Measurements from ENCODE around the gene ITGA4. TPM values are rescaled to one million over a fixed set of nuclear protein-coding genes. Genes with fewer than 3 reads are reported as not detected.

The ITGA4 gene
- total and polyA plus RNA-seq, 9 of the 15 experiments (the other 6 are each of a cell fraction or from before 2014, with no cell fraction given), result 0.06 to 0.81 (median 0.27) TPM

DNA sequence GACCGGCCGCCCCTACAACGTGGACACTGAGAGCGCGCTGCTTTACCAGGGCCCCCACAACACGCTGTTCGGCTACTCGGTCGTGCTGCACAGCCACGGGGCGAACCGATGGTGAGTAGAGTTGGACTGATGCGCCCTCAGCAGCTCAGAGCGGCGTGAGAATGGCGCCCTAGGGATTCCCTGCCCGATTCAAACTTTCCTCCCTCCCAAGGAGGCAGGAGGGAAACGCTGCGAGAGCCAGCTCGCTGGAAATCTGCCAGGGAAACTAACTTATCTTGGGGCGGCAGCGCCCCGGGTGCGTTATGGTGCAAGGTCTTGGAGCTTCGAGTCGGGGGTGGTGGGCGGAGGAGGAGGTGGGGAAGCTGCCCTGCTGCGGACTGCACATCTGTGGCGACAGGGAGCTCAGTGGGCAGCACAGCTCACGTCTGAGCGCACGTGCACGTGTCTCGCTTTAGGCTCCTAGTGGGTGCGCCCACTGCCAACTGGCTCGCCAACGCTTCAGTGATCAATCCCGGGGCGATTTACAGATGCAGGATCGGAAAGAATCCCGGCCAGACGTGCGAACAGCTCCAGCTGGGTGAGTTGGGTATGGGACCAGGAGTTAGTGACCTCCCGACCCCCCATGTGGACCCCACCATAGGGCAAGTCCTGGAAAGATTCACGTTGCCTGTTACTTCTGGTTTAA, 697 bp downstream of the ITGA4 start:
- ChIA-PET POLR2A (no interaction called here), CTCF (ENCODE audit: low intra/inter-chr PET ratio) (no interaction called here)
- WGBS (ENCODE audit: insufficient coverage, low coverage, missing lambda C conversion rate), result 7% methylated on average over 45 of the region's 45 CpGs
- no peak overlapping the region for H3K9ac ChIP-seq (ENCODE audit: insufficient read depth in 1 of 2, low read depth in 2 of 2, low read length in 2 of 2)
- H3K9me1 ChIP-seq (ENCODE audit: control insufficient read depth, insufficient read depth, low read length), result no peaks in the 10 kb centered on the region
- no peak overlapping the region for H3K4me3 ChIP-seq
- H3K9me3 ChIP-seq (replicated peaks; ENCODE audit: control insufficient read depth, insufficient read depth, low read depth, low read length), result no peaks in the 10 kb centered on the region
- peaks cover 0 to 4% of the 10 kb centered on the region in 2 experiments; a peak in 1 of 5 replicates for H3K4me1 ChIP-seq (replicated peaks in 1 of 2; ENCODE audit: control insufficient read depth in 2 of 2, insufficient read depth in 2 of 2, low read length in 2 of 2)
- no TSS peak for BruUV-seq (replicated peaks)
- H3K4me2 ChIP-seq (ENCODE audit: insufficient read depth, low read length), result no peak overlapping the region
- H3K79me2 ChIP-seq (ENCODE audit: control insufficient read depth, insufficient read depth, low read length), result no peaks in the 10 kb centered on the region
- H3K27me3 ChIP-seq (ENCODE audit: control insufficient read depth in 2 of 2, insufficient read depth in 2 of 2, low read length in 2 of 2), result no peaks in the 10 kb centered on the region
- H4K20me1 ChIP-seq (replicated peaks; ENCODE audit: control insufficient read depth, insufficient read depth, low read length), result no peaks in the 10 kb centered on the region
- H3K36me3 ChIP-seq (ENCODE audit: control insufficient read depth, insufficient read depth, low read length), result no peaks in the 10 kb centered on the region
- H2AFZ ChIP-seq (ENCODE audit: low read depth, low read length), result no peak overlapping the region
- intact Hi-C loops (cut with micrococcal nuclease), result no loop called here
- FAIRE-seq, result no peak
- TF ChIP-seq ZNF253 (CRISPR knock-in tag; conservative IDR thresholded peaks at IDR 0.05) (no peak), NCOA6 (IDR thresholded peaks at IDR 0.05) (no peak), XRCC3 (IDR thresholded peaks at IDR 0.05) (no peak), BRD9 (IDR thresholded peaks at IDR 0.05; ENCODE audit: low read depth, partially characterized antibody) (no peak), CBX3 (IDR thresholded peaks at IDR 0.05; ENCODE audit: borderline replicate concordance in 1 of 2, low read length in 2 of 2) (no peak), STAG1 (CRISPR knock-in tag; IDR thresholded peaks at IDR 0.05; ENCODE audit: borderline replicate concordance) (no peak), PHF8 (IDR thresholded peaks at IDR 0.05; ENCODE audit: borderline replicate concordance, low read length) (no peak)
- TF ChIP-seq, protein P1, sequence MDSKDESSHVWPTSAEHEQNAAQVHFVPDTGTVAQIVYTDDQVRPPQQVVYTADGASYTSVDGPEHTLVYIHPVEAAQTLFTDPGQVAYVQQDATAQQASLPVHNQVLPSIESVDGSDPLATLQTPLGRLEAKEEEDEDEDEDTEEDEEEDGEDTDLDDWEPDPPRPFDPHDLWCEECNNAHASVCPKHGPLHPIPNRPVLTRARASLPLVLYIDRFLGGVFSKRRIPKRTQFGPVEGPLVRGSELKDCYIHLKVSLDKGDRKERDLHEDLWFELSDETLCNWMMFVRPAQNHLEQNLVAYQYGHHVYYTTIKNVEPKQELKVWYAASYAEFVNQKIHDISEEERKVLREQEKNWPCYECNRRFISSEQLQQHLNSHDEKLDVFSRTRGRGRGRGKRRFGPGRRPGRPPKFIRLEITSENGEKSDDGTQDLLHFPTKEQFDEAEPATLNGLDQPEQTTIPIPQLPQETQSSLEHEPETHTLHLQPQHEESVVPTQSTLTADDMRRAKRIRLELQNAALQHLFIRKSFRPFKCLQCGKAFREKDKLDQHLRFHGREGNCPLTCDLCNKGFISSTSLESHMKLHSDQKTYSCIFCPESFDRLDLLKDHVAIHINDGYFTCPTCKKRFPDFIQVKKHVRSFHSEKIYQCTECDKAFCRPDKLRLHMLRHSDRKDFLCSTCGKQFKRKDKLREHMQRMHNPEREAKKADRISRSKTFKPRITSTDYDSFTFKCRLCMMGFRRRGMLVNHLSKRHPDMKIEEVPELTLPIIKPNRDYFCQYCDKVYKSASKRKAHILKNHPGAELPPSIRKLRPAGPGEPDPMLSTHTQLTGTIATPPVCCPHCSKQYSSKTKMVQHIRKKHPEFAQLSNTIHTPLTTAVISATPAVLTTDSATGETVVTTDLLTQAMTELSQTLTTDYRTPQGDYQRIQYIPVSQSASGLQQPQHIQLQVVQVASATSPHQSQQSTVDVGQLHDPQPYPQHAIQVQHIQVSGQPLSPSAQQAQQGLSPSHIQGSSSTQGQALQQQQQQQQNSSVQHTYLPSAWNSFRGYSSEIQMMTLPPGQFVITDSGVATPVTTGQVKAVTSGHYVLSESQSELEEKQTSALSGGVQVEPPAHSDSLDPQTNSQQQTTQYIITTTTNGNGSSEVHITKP (IDR thresholded peaks at IDR 0.05; ENCODE audit: partially characterized antibody), result no peak
- peak in 1 of 4 experiments; percentile 9 for DNase-seq (ENCODE audit: extremely low read depth in 1 of 4, low spot score in 3 of 4)
- in situ Hi-C loops (cut with MboI), result no loop called here
- no peak overlapping the region for H3K27ac ChIP-seq (ENCODE audit: extremely low read depth, low read depth, low read length)
- no peak for ATAC-seq

Data from K562 (cell line).